Smooth muscle cell (in vitro differentiated cells): ENCODE results near the gene QPCTL. TPM values are rescaled to one million over a fixed set of nuclear protein-coding genes. Genes with fewer than 3 reads are reported as not detected.
A peak's percentile ranks its signal among the peaks of the same experiment; 100 is the strongest.

Source experiments
- DNase-seq: peaks from one replicate; lab custom pipeline; 2025; ENCODE audit not compliant: unreplicated experiment; lab: John Stamatoyannopoulos, UW
- H2AFZ ChIP-seq: fragments of 200-600 bp; sonication (generic); 2 replicates; pipeline ENCODE4 v1.6.0; 2016; ENCODE audit warnings: antibody characterized with exemption, low read depth, mild to moderate bottlenecking
- H3F3A ChIP-seq: fragments of 200-600 bp; sonication (generic); 2 replicates; pipeline ENCODE4 v1.6.0; 2017; ENCODE audit warnings: antibody characterized with exemption, low read depth
- H3K27ac ChIP-seq: fragments of 200-600 bp; sonication (generic); 2 replicates; pipeline ENCODE4 v1.5.1; 2016; ENCODE audit warnings: low read depth, mild to moderate bottlenecking
- H3K27me3 ChIP-seq: fragments of 200-600 bp; sonication (generic); 2 replicates; pipeline ENCODE4 v1.6.1; 2016; ENCODE audit warnings: low read depth, mild to moderate bottlenecking
- H3K36me3 ChIP-seq: fragments of 200-600 bp; sonication (generic); 2 replicates; pipeline ENCODE4 v1.5.1; 2016; ENCODE audit warnings: low read depth
- H3K4me1 ChIP-seq: fragments of 200-600 bp; sonication (generic); 2 replicates; pipeline ENCODE4 v1.5.1; 2016; ENCODE audit warnings: low read depth
- H3K4me2 ChIP-seq: fragments of 200-600 bp; sonication (generic); 2 replicates; pipeline ENCODE4 v1.6.0; 2016; ENCODE audit warnings: mild to moderate bottlenecking
- H3K4me3 ChIP-seq: fragments of 200-600 bp; sonication (generic); 2 replicates; pipeline ENCODE4 v1.5.1; 2016; ENCODE audit warnings: mild to moderate bottlenecking
- H3K79me2 ChIP-seq: fragments of 200-600 bp; sonication (generic); 2 replicates; pipeline ENCODE4 v1.6.0; 2016; ENCODE audit warnings: low read depth, mild to moderate bottlenecking
- H3K9ac ChIP-seq: fragments of 200-600 bp; sonication (generic); 2 replicates; pipeline ENCODE4 v1.6.0; 2016; ENCODE audit warnings: low read depth
- H3K9me3 ChIP-seq: fragments of 200-600 bp; sonication (generic); replicated peaks from 2 replicates; pipeline ENCODE4 v1.5.1; 2016; ENCODE audit warnings: low read depth
- H4K20me1 ChIP-seq: fragments of 200-600 bp; sonication (generic); 2 replicates; pipeline ENCODE4 v1.6.0; 2016; ENCODE audit warnings: low read depth
- WGBS: methylation state at CpG from one replicate; pipeline ENCODE4 v1.1.7; 2016; ENCODE audit warnings: low lambda C conversion rate; 5-methylcytosine and 5-hydroxymethylcytosine counted together
- polyA plus RNA-seq: library from polyadenylated mRNA; unstranded; fragments of >200 nt; fragmentation: Nextera tagmentation; extraction: Ambion mirVana; gene quantifications from 2 replicates; pipeline ENCODE4 v1.2.1, GENCODE V29; 2016
- total RNA-seq: library from RNA; depleted of rRNA; stranded (reverse); fragments of >200 nt; gene quantifications from 2 replicates; pipeline ENCODE4 v1.2.3, GENCODE V29; 2014
- TF ChIP-seq, protein P1 (sequence below): fragments of 200-600 bp; sonication (generic); IDR thresholded peaks from 2 replicates; pipeline ENCODE4 v1.5.1; 2017; ENCODE audit warnings: borderline replicate concordance, mild to moderate bottlenecking, antibody characterized with exemption; ENCODE audit not compliant: insufficient read depth, poor library complexity, severe bottlenecking

Gene QPCTL
- total and polyA plus RNA-seq, 2 experiments from 2014 or later = 12.2 to 13.3 TPM

GRCh38 chr19:45674946-45675345, 17.5 kb upstream of the QPCTL start:
- Histone ChIP-seq H4K20me1 (no peaks in the 10 kb centered on the region), H3K27ac (no peak overlapping the region), H3K36me3 (no peaks in the 10 kb centered on the region), H3K9ac (no peak overlapping the region), H3K4me3 (no peak overlapping the region), H2AFZ (no peak overlapping the region), H3K79me2 (no peaks in the 10 kb centered on the region), H3K9me3 (no peaks in the 10 kb centered on the region), H3F3A (no peaks in the 10 kb centered on the region), H3K4me2 (no peak overlapping the region), H3K4me1 (peaks cover 13% of the 10 kb centered on the region), H3K27me3 (no peaks in the 10 kb centered on the region)
- TF ChIP-seq, protein P1, sequence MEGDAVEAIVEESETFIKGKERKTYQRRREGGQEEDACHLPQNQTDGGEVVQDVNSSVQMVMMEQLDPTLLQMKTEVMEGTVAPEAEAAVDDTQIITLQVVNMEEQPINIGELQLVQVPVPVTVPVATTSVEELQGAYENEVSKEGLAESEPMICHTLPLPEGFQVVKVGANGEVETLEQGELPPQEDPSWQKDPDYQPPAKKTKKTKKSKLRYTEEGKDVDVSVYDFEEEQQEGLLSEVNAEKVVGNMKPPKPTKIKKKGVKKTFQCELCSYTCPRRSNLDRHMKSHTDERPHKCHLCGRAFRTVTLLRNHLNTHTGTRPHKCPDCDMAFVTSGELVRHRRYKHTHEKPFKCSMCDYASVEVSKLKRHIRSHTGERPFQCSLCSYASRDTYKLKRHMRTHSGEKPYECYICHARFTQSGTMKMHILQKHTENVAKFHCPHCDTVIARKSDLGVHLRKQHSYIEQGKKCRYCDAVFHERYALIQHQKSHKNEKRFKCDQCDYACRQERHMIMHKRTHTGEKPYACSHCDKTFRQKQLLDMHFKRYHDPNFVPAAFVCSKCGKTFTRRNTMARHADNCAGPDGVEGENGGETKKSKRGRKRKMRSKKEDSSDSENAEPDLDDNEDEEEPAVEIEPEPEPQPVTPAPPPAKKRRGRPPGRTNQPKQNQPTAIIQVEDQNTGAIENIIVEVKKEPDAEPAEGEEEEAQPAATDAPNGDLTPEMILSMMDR = no peak
- no peak for DNase-seq
- WGBS = 92% methylated on average over 7 of the region's 7 CpGs

DNA sequence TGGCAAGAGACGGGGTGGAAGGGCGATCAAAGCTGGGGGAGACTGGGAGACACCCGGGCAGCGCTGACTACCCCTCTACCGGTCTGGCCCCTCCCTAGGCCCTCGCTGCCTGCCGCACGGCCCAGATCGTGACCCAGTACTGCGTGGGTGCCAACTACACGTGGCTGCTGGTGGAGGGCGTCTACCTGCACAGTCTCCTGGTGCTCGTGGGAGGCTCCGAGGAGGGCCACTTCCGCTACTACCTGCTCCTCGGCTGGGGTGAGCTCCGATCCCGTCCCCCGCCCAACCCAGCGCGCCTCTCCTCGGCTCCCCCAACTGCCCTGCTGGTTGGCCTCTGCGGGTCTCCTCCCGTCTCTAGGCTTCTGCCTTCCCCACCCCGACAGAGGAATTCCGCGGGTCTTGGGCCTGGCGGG, 15.6 kb upstream of the QPCTL start:
- Histone ChIP-seq H3K9ac (no peak overlapping the region), H3K4me3 (peak overlapping the region; percentile 48), H3K4me2 (peak overlapping the region; percentile 89), H3K27ac (no peak overlapping the region), H3K9me3 (no peaks in the 10 kb centered on the region), H3F3A (no peaks in the 10 kb centered on the region), H2AFZ (no peak overlapping the region), H4K20me1 (no peaks in the 10 kb centered on the region), H3K79me2 (no peaks in the 10 kb centered on the region), H3K4me1 (peaks cover 13% of the 10 kb centered on the region), H3K36me3 (no peaks in the 10 kb centered on the region), H3K27me3 (no peaks in the 10 kb centered on the region)
- DNase-seq = no peak
- WGBS = 7% methylated on average over 27 of the region's 28 CpGs
- TF ChIP-seq, protein P1 = no peak

GRCh38 chr19:45677351-45678230, 14.9 kb upstream of the QPCTL start:
- TF ChIP-seq, protein P1 = peak; percentile 19
- H3K4me1 ChIP-seq = peaks cover 13% of the 10 kb centered on the region
- no peaks in the 10 kb centered on the region for H4K20me1 ChIP-seq
- WGBS = 3% methylated on average over 49 of the region's 49 CpGs
- no peaks in the 10 kb centered on the region for H3K9me3 ChIP-seq
- no peaks in the 10 kb centered on the region for H3K27me3 ChIP-seq
- no peaks in the 10 kb centered on the region for H3K36me3 ChIP-seq
- DNase-seq = peak; percentile 14
- H3K79me2 ChIP-seq = no peaks in the 10 kb centered on the region
- no peak overlapping the region for H3K27ac ChIP-seq
- peak overlapping the region; percentile 48 for H3K4me3 ChIP-seq
- peak overlapping the region; percentile 89 for H3K4me2 ChIP-seq
- H3F3A ChIP-seq = no peaks in the 10 kb centered on the region
- no peak overlapping the region for H3K9ac ChIP-seq
- H2AFZ ChIP-seq = no peak overlapping the region
